ENCODE results near the gene TBL1XR1. TPM values are rescaled to one million over a fixed set of nuclear protein-coding genes. Genes with fewer than 3 reads are reported as not detected.

Gene TBL1XR1
- total and polyA plus RNA-seq, 2 of the 8 experiments (the other 6 are each of a cell fraction or from before 2014, with no cell fraction given): 28.1 to 147 TPM

GRCh38 chr3:177141471-177141870 lies 55.8 kb downstream of the TBL1XR1 start (continued):
- TF ChIP-seq CHD7 (IDR thresholded peaks at IDR 0.05; ENCODE audit: insufficient replicate concordance, low read length): no peak
- TF ChIP-seq FOSL1 (IDR thresholded peaks at IDR 0.05; ENCODE audit: insufficient read depth, low read depth, low read length): no peak
- TF ChIP-seq E2F6 (IDR thresholded peaks at IDR 0.05): no peak
- no peak for TF ChIP-seq SP1 (IDR thresholded peaks at IDR 0.05; ENCODE audit: low read depth, low read length)
- no peak for TF ChIP-seq POU5F1 (IDR thresholded peaks at IDR 0.05; ENCODE audit: low read depth, low read length)

Measured in H1 (cell line).